Immature natural killer cell (primary cell): ENCODE data around the gene PAX2. TPM values are rescaled to one million over a fixed set of nuclear protein-coding genes. Genes with fewer than 3 reads are reported as not detected.
"Not testable (repeated sequence)": the region's sequence is repeated elsewhere in the genome, so short reads cannot be mapped to it uniquely, and the experiment has no call there.

Source experiments
- DNase-seq, 3 donors: peaks; one replicate each; pipeline ENCODE4 v3.0.0; 2022; ENCODE audit warnings: mixed read lengths in 1 of 3
- H3K27ac Mint-ChIP-seq, 6 donors: one replicate each; pipeline ENCODE4 v1.8.0; 2020; ENCODE audit warnings: mixed read lengths in 6 of 6, mild to moderate bottlenecking in 5 of 6, inconsistent platforms in 4 of 6, moderate library complexity in 3 of 6
- H3K27me3 Mint-ChIP-seq, 3 donors: one replicate each; pipeline ENCODE4 v1.8.0; 2020 to 2021; ENCODE audit warnings: low read depth in 3 of 3, mild to moderate bottlenecking in 3 of 3, mixed read lengths in 3 of 3, moderate library complexity in 3 of 3, inconsistent platforms in 1 of 3
- H3K36me3 Mint-ChIP-seq, 3 donors: one replicate each; pipeline ENCODE4 v1.8.0; 2020; ENCODE audit warnings: mixed read lengths in 3 of 3, inconsistent platforms in 2 of 3, mild to moderate bottlenecking in 2 of 3
- H3K4me1 Mint-ChIP-seq, 2 donors: one replicate each; pipeline ENCODE4 v1.8.0; 2020; ENCODE audit warnings: inconsistent platforms in 2 of 2, mild to moderate bottlenecking in 2 of 2, mixed read lengths in 2 of 2, moderate library complexity in 1 of 2
- H3K4me3 Mint-ChIP-seq, 5 donors: one replicate each; pipeline ENCODE4 v1.8.0; 2020; ENCODE audit warnings: mild to moderate bottlenecking in 5 of 5, mixed read lengths in 5 of 5, inconsistent platforms in 3 of 5, moderate library complexity in 3 of 5
- H3K9me3 Mint-ChIP-seq, 6 donors: one replicate each; pipeline ENCODE4 v1.8.0; 2020; ENCODE audit warnings: mild to moderate bottlenecking in 6 of 6, mixed read lengths in 6 of 6, inconsistent platforms in 4 of 6, moderate library complexity in 3 of 6
- polyA plus RNA-seq, 3 donors: library from polyadenylated mRNA; unstranded; fragments of 300-500 nt; fragmentation: Illumina TruSeq; gene quantifications; one replicate each; pipeline ENCODE4 v1.2.3, GENCODE V29; 2021

The PAX2 gene
- not detected for polyA plus RNA-seq

DNA sequence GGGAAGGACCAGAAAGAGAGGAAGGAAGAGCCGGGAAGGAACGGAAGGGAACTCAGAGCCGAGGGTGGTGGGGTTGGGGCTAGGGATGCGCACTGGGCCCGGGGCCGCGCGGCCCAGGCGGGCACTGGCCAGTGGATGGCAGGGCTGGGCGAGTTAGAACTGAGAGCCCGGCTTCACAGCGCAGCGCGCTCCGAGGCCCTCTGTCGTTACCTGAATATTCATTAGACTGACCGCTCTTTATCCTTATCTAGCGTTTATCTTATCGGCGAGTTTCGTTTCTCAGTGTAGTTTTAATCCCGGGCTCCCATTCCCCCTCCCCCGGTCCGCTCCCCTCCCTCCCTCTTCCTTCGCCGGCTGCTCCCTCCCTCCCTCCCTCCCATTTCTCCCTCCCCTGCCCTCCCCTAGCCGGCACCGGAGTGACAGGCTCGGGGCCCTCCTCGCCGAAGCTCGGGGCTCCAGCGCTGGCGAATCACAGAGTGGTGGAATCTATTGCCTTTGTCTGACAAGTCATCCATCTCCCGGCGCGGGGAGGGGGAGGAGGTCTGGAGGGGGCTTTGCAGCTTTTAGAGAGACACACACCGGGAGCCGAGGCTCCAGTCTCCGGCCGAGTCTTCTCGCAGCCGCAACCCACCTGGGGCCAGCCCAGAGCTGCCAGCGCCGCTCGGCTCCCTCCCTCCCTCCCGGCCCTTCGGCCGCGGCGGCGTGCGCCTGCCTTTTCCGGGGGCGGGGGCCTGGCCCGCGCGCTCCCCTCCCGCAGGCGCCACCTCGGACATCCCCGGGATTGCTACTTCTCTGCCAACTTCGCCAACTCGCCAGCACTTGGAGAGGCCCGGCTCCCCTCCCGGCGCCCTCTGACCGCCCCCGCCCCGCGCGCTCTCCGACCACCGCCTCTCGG lies at the start of gene PAX2:
TSS of gene PAX2 (plus strand) at position 596 of the 895 bp plus-strand sequence. CDS start 679 bp downstream, outside the sequence.
- H3K36me3 Mint-ChIP-seq, result peaks cover 0 to 9% (median 0%) of the 10 kb centered on the region in 3 donors
- DNase-seq, result no peak
- peaks cover 22 to 44% (median 42%) of the 10 kb centered on the region in 3 donors for H3K27me3 Mint-ChIP-seq
- no peak within 1 kb of the TSS for H3K27ac Mint-ChIP-seq
- peaks cover 1 to 7% of the 10 kb centered on the region in 2 donors for H3K4me1 Mint-ChIP-seq
- peak within 1 kb of the TSS in 2 of 5 donors; percentile 14 to 31 for H3K4me3 Mint-ChIP-seq
- H3K9me3 Mint-ChIP-seq, result peaks cover 0 to 3% (median 0%) of the 10 kb centered on the region in 6 donors

DNA sequence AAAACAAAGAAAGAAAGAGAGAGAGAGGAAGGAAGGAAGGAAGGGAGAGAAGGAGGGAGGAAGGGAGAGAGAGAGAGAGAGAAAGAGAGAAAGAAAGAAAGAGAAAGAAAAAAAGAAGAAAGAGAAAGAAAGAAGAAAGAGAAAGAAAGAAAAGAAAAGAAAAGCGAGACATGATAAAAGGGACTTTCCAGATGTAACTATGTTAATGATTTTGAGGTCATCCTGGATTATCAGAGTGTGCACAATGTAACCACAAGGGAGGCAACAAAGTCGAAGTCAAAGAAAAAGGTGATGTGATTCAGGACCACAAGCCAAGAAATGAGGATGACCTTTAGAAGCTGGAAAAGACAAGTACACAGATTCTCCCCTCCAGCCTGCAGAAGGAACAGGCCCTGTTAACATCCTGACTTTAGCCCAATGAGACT lies 48.9 kb upstream of the PAX2 start:
- Mint-ChIP-seq H3K27ac (peak overlapping the region in 1 of 6 donors; percentile 51), H3K36me3 (no peaks in the 10 kb centered on the region), H3K4me1 (no peaks in the 10 kb centered on the region), H3K9me3 (no peaks in the 10 kb centered on the region), H3K4me3 (no peak overlapping the region), H3K27me3 (peaks cover 0 to 4% (median 2%) of the 10 kb centered on the region in 3 donors)
- no peak for DNase-seq

DNA sequence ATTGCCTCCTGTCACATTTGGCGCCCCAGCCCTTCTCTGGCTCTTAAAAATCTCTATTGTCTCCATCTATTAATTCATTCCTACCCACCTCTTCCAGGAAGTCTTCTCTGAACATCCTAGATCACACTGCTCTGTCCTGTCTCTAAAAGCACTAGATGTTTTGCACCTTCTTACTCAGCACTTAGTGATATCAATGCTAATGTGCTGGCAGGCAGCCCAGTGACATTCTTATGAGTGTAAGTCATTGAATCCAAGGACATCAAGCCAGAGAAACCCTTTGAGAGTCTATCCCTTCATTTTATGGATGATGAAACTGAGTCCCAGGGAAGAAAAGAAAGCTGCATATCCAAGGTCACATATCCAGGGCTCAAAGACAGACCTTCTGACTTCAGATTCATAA lies 48.3 kb upstream of the PAX2 start:
- DNase-seq, result no peak
- Mint-ChIP-seq H3K4me1 (no peaks in the 10 kb centered on the region), H3K27ac (no peak overlapping the region), H3K36me3 (no peaks in the 10 kb centered on the region), H3K4me3 (no peak overlapping the region), H3K27me3 (peaks cover 0 to 3% (median 1%) of the 10 kb centered on the region in 3 donors), H3K9me3 (no peaks in the 10 kb centered on the region)

DNA sequence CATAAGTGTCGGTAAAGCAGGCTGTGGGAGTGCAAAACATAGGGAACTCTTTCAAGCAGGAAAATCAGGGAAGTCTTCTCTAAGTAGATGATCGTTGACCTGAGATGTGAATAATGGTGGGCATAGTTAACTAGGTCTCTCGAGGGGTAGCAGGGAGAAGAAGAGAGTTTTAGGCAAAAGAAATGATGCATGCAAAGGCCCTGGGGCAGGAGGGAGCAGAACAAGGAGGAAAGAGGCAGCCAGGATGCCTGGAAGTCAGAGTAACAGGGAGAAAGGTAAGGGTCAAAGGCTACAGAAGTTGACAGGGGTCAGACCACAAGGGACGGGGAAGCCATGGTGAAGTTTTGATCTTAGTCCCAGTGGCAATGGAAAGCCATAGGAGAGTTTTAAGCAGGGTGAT lies 47.8 kb upstream of the PAX2 start:
- no peak for DNase-seq
- H3K27ac Mint-ChIP-seq, result no peak overlapping the region
- H3K4me1 Mint-ChIP-seq, result no peaks in the 10 kb centered on the region
- peaks cover 0 to 1% (median 0%) of the 10 kb centered on the region in 3 donors for H3K27me3 Mint-ChIP-seq
- no peaks in the 10 kb centered on the region for H3K9me3 Mint-ChIP-seq
- no peaks in the 10 kb centered on the region for H3K36me3 Mint-ChIP-seq
- no peak overlapping the region for H3K4me3 Mint-ChIP-seq

GRCh38 chr10:100701704-100702103 lies 43.7 kb upstream of the PAX2 start:
- H3K27me3 Mint-ChIP-seq, DNase-seq, H3K27ac Mint-ChIP-seq, H3K4me3 Mint-ChIP-seq, H3K4me1 Mint-ChIP-seq, H3K9me3 Mint-ChIP-seq, H3K36me3 Mint-ChIP-seq: not testable (repeated sequence)

GRCh38 chr10:100705139-100705538 lies 40.2 kb upstream of the PAX2 start:
- Mint-ChIP-seq H3K27me3 (peaks cover 7 to 17% (median 9%) of the 10 kb centered on the region in 3 donors), H3K4me3 (no peak overlapping the region), H3K36me3 (peaks cover 0 to 4% (median 0%) of the 10 kb centered on the region in 3 donors), H3K4me1 (no peaks in the 10 kb centered on the region), H3K27ac (no peak overlapping the region), H3K9me3 (no peaks in the 10 kb centered on the region)
- DNase-seq, result no peak

DNA sequence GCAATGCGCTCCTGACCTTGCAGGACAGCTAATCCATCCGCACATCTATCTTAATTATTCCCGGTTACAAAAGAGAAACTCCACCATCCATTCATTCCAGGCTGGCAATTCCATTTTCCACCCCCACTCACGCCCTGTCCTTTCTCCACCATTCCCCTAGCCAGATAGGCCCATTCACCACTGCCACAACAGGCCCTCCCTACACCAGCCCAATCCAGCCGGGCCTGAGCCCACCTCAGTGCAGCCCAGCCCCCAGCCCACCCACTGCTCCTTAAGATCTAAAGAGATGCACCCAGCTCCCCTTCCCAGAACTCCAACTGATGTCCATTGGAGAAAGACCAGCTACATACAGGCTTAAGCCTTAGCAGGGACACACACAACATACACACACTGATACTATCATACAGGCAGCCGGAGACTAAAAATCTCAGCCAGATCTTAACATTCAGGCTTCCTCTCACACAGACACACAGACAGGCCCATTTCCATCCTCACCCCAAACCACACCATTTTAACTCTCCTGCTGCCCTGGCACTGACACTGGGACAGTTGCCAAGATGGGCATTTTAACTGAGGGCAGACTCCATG lies 38.0 kb upstream of the PAX2 start:
- no peaks in the 10 kb centered on the region for H3K4me1 Mint-ChIP-seq
- peaks cover 12 to 26% (median 16%) of the 10 kb centered on the region in 3 donors for H3K27me3 Mint-ChIP-seq
- no peak for DNase-seq
- peaks cover 0 to 4% (median 0%) of the 10 kb centered on the region in 6 donors for H3K9me3 Mint-ChIP-seq
- no peak overlapping the region for H3K27ac Mint-ChIP-seq
- H3K4me3 Mint-ChIP-seq, result no peak overlapping the region
- H3K36me3 Mint-ChIP-seq, result peaks cover 0 to 4% (median 0%) of the 10 kb centered on the region in 3 donors

DNA sequence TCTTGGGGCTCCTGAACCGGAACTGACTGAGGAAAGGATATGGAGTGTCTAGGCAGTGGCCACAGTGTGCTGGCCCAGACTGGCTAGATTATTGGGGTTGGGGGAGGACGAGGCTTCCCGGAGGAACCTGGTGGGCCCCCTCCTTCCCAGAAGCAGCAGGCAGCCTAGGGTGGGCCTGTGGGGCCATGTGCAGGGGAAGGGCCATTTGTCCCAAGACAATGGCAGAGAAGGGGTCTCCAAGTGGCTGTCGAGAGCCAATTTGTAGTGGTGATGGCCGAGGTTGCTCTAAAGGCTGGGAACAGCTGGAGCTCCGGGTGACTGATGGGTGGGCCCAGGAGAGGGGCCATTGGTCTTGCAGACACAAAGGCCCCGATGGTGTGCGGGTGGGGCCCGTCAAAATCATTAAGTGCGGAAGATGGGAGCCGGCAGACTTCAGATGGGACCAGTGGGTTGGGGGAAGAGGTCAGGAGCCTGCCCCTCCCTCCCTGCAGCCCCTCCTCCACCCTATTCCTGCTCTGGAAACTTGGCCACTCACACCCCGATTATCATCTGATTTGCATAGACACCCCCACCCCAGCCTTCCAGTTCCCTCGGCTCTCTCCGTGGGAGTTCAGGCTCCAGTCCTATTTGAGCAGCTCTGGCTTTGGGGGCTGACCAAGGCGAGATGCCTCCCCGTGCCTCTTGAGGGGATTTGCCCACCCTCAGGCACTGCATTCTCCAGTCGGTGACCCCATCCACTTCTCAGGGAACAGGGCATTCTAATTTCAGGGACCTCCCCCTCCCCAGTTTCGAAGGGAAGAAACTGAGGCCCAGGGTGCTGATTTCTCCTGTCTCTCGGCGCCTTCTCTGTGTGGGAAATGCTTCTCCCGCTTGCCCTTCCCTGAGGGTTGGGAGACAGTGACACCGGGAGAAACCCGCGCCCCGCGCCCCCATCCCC lies 36.0 kb upstream of the PAX2 start:
- Mint-ChIP-seq H3K9me3 (peaks cover 0 to 4% (median 0%) of the 10 kb centered on the region in 6 donors), H3K4me1 (no peaks in the 10 kb centered on the region), H3K27ac (no peak overlapping the region), H3K36me3 (peaks cover 0 to 4% (median 0%) of the 10 kb centered on the region in 3 donors), H3K27me3 (peaks cover 12 to 31% (median 25%) of the 10 kb centered on the region in 3 donors), H3K4me3 (no peak overlapping the region)
- DNase-seq, result no peak

- H3K27me3 Mint-ChIP-seq, result peaks cover 13 to 33% (median 31%) of the 10 kb centered on the region in 3 donors
- peaks cover 0 to 5% (median 0%) of the 10 kb centered on the region in 3 donors for H3K36me3 Mint-ChIP-seq
- H3K9me3 Mint-ChIP-seq, result peaks cover 0 to 6% (median 0%) of the 10 kb centered on the region in 6 donors
- no peak overlapping the region for H3K27ac Mint-ChIP-seq
- no peak overlapping the region for H3K4me3 Mint-ChIP-seq
- DNase-seq, result no peak
- H3K4me1 Mint-ChIP-seq, result peaks cover 5 to 8% of the 10 kb centered on the region in 2 donors
Measured at GRCh38 chr10:100710151-100710871, 35.1 kb upstream of the PAX2 start.

GRCh38 chr10:100713049-100713858 lies 32.1 kb upstream of the PAX2 start:
- peaks cover 18 to 42% (median 34%) of the 10 kb centered on the region in 3 donors for H3K27me3 Mint-ChIP-seq
- H3K4me3 Mint-ChIP-seq, result no peak overlapping the region
- no peak overlapping the region for H3K27ac Mint-ChIP-seq
- peaks cover 13 to 15% of the 10 kb centered on the region in 2 donors for H3K4me1 Mint-ChIP-seq
- peaks cover 0 to 6% (median 0%) of the 10 kb centered on the region in 6 donors for H3K9me3 Mint-ChIP-seq
- peaks cover 0 to 7% (median 0%) of the 10 kb centered on the region in 3 donors for H3K36me3 Mint-ChIP-seq
- DNase-seq, result no peak

- Mint-ChIP-seq H3K4me1 (peaks cover 13 to 15% of the 10 kb centered on the region in 2 donors), H3K27me3 (peaks cover 14 to 40% (median 29%) of the 10 kb centered on the region in 3 donors), H3K36me3 (peaks cover 0 to 3% (median 0%) of the 10 kb centered on the region in 3 donors), H3K4me3 (peak overlapping the region in 1 of 5 donors; percentile 78), H3K27ac (no peak overlapping the region), H3K9me3 (peaks cover 0 to 6% (median 0%) of the 10 kb centered on the region in 6 donors)
- no peak for DNase-seq
Measured at GRCh38 chr10:100713859-100714565, 31.4 kb upstream of the PAX2 start.
